B cell (primary cell): Measurements from ENCODE around the gene GHR. TPM values are rescaled to one million over a fixed set of nuclear protein-coding genes. Genes with fewer than 3 reads are reported as not detected.

Source experiments
- ATAC-seq: fragments of 200-7000 bp; cut with Tn5 transposase; one replicate; pipeline ENCODE4 v1.10.0; 2021; ENCODE audit warnings: low read depth, mild to moderate bottlenecking, moderate number of reproducible peaks, moderate library complexity
- CTCF ChIA-PET: fragments of 350-600 bp; sonication (Branson Sonifier 250); formaldehyde crosslinking; loops from one replicate; lab custom pipeline; 2021; ENCODE audit warnings: antibody characterized with exemption, inconsistent platforms; lab: Charles Lee
- POLR2A ChIA-PET: fragments of 350-600 bp; sonication (Branson Sonifier 250); formaldehyde crosslinking; loops from one replicate; lab custom pipeline; 2021; ENCODE audit warnings: antibody characterized with exemption; lab: Charles Lee
- DNase-seq: peaks from one replicate; pipeline ENCODE4 v3.0.0; 2013
- H2AFZ ChIP-seq: 2 replicates; pipeline ENCODE4 v1.6.1; 2012; ENCODE audit warnings: mild to moderate bottlenecking, low read depth, low read length; ENCODE audit not compliant: insufficient read depth, poor library complexity, severe bottlenecking
- H3K27ac ChIP-seq, 2 donors: 1 replicate in 1 of 2; 2 replicates in 1 of 2; pipeline ENCODE4 v1.5.1; 2012 to 2013; ENCODE audit warnings: low read length in 2 of 2, mild to moderate bottlenecking in 2 of 2, moderate library complexity in 1 of 2
- H3K27me3 ChIP-seq, 4 experiments: fragments of 200-600 bp in 1 of 4; sonication (generic) in 1 of 4; replicated peaks in 1 of 4; 1 replicate in 2 of 4; 2 replicates in 2 of 4; pipeline versions ENCODE4 v1.6.1 to v1.7.0; 2013 to 2016; ENCODE audit warnings: low read length in 3 of 4, mild to moderate bottlenecking in 2 of 4, mixed read lengths in 1 of 4, moderate library complexity in 1 of 4; ENCODE audit not compliant: insufficient read depth in 4 of 4, control insufficient read depth in 3 of 4; ENCODE audit errors: control extremely low read depth in 1 of 4
- H3K36me3 ChIP-seq, 2 experiments: replicated peaks in 1 of 2; 1 replicate in 1 of 2; 2 replicates in 1 of 2; pipeline versions ENCODE4 v1.6.1 to v1.7.1; 2013; ENCODE audit warnings: low read length in 1 of 2; ENCODE audit not compliant: insufficient read depth in 2 of 2, control insufficient read depth in 1 of 2; ENCODE audit errors: control extremely low read depth in 1 of 2, extremely low read depth in 1 of 2
- H3K4me1 ChIP-seq, 2 donors: fragments of 200-600 bp in 1 of 2; sonication (generic) in 1 of 2; 1 replicate in 1 of 2; 2 replicates in 1 of 2; pipeline versions ENCODE4 v1.5.1 to v1.6.1; 2013 to 2017; ENCODE audit warnings: low read length in 2 of 2; ENCODE audit not compliant: control insufficient read depth in 2 of 2, insufficient read depth in 2 of 2
- H3K4me2 ChIP-seq: replicated peaks from 2 replicates; pipeline ENCODE3; 2012; ENCODE audit warnings: mild to moderate bottlenecking, low read depth, low read length; ENCODE audit not compliant: poor library complexity, severe bottlenecking
- H3K4me3 ChIP-seq, 5 experiments: fragments of 200-600 bp in 1 of 5; sonication (generic) in 1 of 5; 1 replicate in 3 of 5; 2 replicates in 2 of 5; pipeline versions ENCODE4 v1.5.1 to v1.7.0; 2011 to 2016; ENCODE audit warnings: low read length in 4 of 5, mild to moderate bottlenecking in 4 of 5, low read depth in 2 of 5, control low read depth in 1 of 5, moderate library complexity in 1 of 5; ENCODE audit not compliant: insufficient read depth in 1 of 5; ENCODE audit errors: control extremely low read depth in 1 of 5, extremely low read depth in 1 of 5
- H3K79me2 ChIP-seq: fragments of 200-600 bp; sonication (generic); one replicate; pipeline ENCODE4 v1.6.0; 2016; ENCODE audit warnings: low read length; ENCODE audit not compliant: control insufficient read depth, insufficient read depth
- H3K9ac ChIP-seq: fragments of 200-600 bp; sonication (generic); 2 replicates; pipeline ENCODE4 v1.6.1; 2017; ENCODE audit warnings: mild to moderate bottlenecking, low read length, moderate library complexity
- H3K9me3 ChIP-seq, 3 donors: one replicate each; pipeline versions ENCODE4 v1.6.1 to v1.7.1; 2013; ENCODE audit warnings: low read length in 2 of 3; ENCODE audit not compliant: control insufficient read depth in 2 of 3, insufficient read depth in 1 of 3; ENCODE audit errors: control extremely low read depth in 1 of 3
- H4K20me1 ChIP-seq: 2 replicates; pipeline ENCODE4 v1.6.0; 2012; ENCODE audit warnings: mild to moderate bottlenecking, low read length; ENCODE audit not compliant: insufficient read depth, control insufficient read depth, poor library complexity, severe bottlenecking
- H3K27ac Mint-ChIP-seq: one replicate; pipeline ENCODE4 v1.8.0; 2021; ENCODE audit warnings: mixed read lengths
- H3K27me3 Mint-ChIP-seq: one replicate; pipeline ENCODE4 v1.8.0; 2021; ENCODE audit warnings: mixed read lengths
- H3K4me1 Mint-ChIP-seq: one replicate; pipeline ENCODE4 v1.8.0; 2021; ENCODE audit warnings: mixed read lengths
- H3K4me3 Mint-ChIP-seq: one replicate; pipeline ENCODE4 v1.8.0; 2021; ENCODE audit warnings: mixed read lengths
- H3K9me3 Mint-ChIP-seq: one replicate; pipeline ENCODE4 v1.8.0; 2022; ENCODE audit warnings: mixed read lengths; ENCODE audit not compliant: insufficient read depth
- CTCF ChIP-seq: fragments of 200-600 bp; IDR thresholded peaks from one replicate; pipeline ENCODE4 v1.8.0; 2022; ENCODE audit warnings: antibody characterized with exemption, mild to moderate bottlenecking
- EZH2 ChIP-seq: IDR thresholded peaks from 2 replicates; pipeline ENCODE4 v1.6.1; 2012; ENCODE audit warnings: borderline replicate concordance, low read depth, mild to moderate bottlenecking, moderate library complexity, low read length; ENCODE audit not compliant: insufficient read depth, poor library complexity, severe bottlenecking
- WGBS: methylation state at CpG from one replicate; pipeline ENCODE4 v1.1.5; 2013; ENCODE audit warnings: missing lambda C conversion rate; ENCODE audit not compliant: insufficient coverage; 5-methylcytosine and 5-hydroxymethylcytosine counted together
- intact Hi-C: fragments of 100-400 bp; cut with micrococcal nuclease; formaldehyde crosslinking; loops from one replicate; pipeline ENCODE4 v1.10.0; 2022
- polyA plus RNA-seq: library from polyadenylated mRNA; depleted of rRNA; stranded (reverse); fragments of >200 nt; gene quantifications from 2 replicates; pipeline ENCODE4 v1.2.3, GENCODE V29; 2012
- total RNA-seq, 2 donors: library from RNA; stranded (reverse); fragments of 120-200 nt in 1 of 2; gene quantifications; 1 replicate in 1 of 2; 2 replicates in 1 of 2; pipeline versions ENCODE4 v1.2.3 to v1.2.4, GENCODE V29; 2013 to 2022

Gene GHR
- total and polyA plus RNA-seq, 2 donors (not counting 1 experiment from before 2014, with no cell fraction given), result not detected

DNA sequence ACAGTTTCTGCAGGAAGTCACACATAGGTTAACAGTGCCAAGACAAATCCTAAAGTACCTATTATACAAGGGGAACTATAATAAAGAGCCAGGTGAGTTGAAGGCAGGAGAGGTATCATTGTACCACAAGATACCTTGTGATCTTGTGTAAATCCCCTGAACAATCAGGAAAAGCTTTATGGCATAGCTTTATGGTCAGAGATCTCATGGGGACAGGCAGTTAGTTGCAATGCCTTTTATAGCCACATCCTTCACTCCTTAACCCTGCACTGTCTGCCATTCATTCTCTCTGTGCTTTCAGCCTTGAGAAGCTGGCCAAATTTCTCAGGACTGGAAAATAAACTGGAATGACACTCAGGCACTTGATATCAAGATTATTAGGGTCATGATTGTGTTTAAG is 97.0 kb downstream of the GHR start:
- H3K79me2 ChIP-seq, result no peaks in the 10 kb centered on the region
- no peaks in the 10 kb centered on the region for H3K4me1 Mint-ChIP-seq
- no peaks in the 10 kb centered on the region for H3K36me3 ChIP-seq
- no peak overlapping the region for H2AFZ ChIP-seq
- H3K4me3 Mint-ChIP-seq, result no peak overlapping the region
- H3K27me3 ChIP-seq, result no peaks in the 10 kb centered on the region
- POLR2A ChIA-PET, result no interaction called here
- no peak overlapping the region for H3K9ac ChIP-seq
- no peak for ATAC-seq
- H3K4me3 ChIP-seq, result no peak overlapping the region
- no peak overlapping the region for H3K4me2 ChIP-seq
- H3K4me1 ChIP-seq, result no peaks in the 10 kb centered on the region
- no peak overlapping the region for H3K27ac Mint-ChIP-seq
- no peaks in the 10 kb centered on the region for H3K9me3 Mint-ChIP-seq
- CTCF ChIA-PET, result interaction anchor here (0.6 kb wide), 1 partner anchor 9 kb away, joined by 3 read pairs; no protein-coding TSS in a partner anchor
- H3K27ac ChIP-seq, result no peak overlapping the region
- no peaks in the 10 kb centered on the region for H4K20me1 ChIP-seq
- peaks cover 0 to 4% (median 0%) of the 10 kb centered on the region in 3 donors for H3K9me3 ChIP-seq
- DNase-seq, result no peak
- TF ChIP-seq CTCF (no peak), EZH2 (no peak)
- intact Hi-C loops, result no loop called here
- no peaks in the 10 kb centered on the region for H3K27me3 Mint-ChIP-seq

- H3K27ac Mint-ChIP-seq, result no peak overlapping the region
- no peak for TF ChIP-seq CTCF
- TF ChIP-seq EZH2, result no peak
- H3K27ac ChIP-seq, result no peak overlapping the region
- no peak overlapping the region for H3K4me3 ChIP-seq
- ChIA-PET POLR2A (no interaction called here), CTCF (no interaction called here)
- H3K27me3 ChIP-seq, result no peaks in the 10 kb centered on the region
- no peaks in the 10 kb centered on the region for H4K20me1 ChIP-seq
- no peaks in the 10 kb centered on the region for H3K36me3 ChIP-seq
- no peak overlapping the region for H2AFZ ChIP-seq
- 100% methylated on average over 3 of the region's 4 CpGs for WGBS
- ATAC-seq (no peak), DNase-seq (no peak)
- H3K4me2 ChIP-seq, result no peak overlapping the region
- peaks cover 0 to 4% (median 0%) of the 10 kb centered on the region in 3 donors for H3K9me3 ChIP-seq
- no peaks in the 10 kb centered on the region for H3K27me3 Mint-ChIP-seq
- no peak overlapping the region for H3K9ac ChIP-seq
- no peaks in the 10 kb centered on the region for H3K4me1 Mint-ChIP-seq
- H3K79me2 ChIP-seq, result no peaks in the 10 kb centered on the region
- intact Hi-C loops, result no loop called here
- H3K4me3 Mint-ChIP-seq, result no peak overlapping the region
- no peaks in the 10 kb centered on the region for H3K9me3 Mint-ChIP-seq
- H3K4me1 ChIP-seq, result no peaks in the 10 kb centered on the region
These were observed 97.7 kb downstream of the GHR start for GRCh38 chr5:42520957-42521356.
